Urothelium cell line (cell line): ENCODE results near the gene KCNMB1.

Experiments
- DNase-seq: peaks from one replicate; pipeline ENCODE4 v3.0.0; 2011; ENCODE audit warnings: low spot score, mixed read lengths
- FAIRE-seq: peaks from 2 replicates; lab custom pipeline; 2011; peaks lifted over from hg19 to GRCh38; lab: Jason Lieb, UNC

KCNMB1 gene, protein sequence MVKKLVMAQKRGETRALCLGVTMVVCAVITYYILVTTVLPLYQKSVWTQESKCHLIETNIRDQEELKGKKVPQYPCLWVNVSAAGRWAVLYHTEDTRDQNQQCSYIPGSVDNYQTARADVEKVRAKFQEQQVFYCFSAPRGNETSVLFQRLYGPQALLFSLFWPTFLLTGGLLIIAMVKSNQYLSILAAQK

DNA sequence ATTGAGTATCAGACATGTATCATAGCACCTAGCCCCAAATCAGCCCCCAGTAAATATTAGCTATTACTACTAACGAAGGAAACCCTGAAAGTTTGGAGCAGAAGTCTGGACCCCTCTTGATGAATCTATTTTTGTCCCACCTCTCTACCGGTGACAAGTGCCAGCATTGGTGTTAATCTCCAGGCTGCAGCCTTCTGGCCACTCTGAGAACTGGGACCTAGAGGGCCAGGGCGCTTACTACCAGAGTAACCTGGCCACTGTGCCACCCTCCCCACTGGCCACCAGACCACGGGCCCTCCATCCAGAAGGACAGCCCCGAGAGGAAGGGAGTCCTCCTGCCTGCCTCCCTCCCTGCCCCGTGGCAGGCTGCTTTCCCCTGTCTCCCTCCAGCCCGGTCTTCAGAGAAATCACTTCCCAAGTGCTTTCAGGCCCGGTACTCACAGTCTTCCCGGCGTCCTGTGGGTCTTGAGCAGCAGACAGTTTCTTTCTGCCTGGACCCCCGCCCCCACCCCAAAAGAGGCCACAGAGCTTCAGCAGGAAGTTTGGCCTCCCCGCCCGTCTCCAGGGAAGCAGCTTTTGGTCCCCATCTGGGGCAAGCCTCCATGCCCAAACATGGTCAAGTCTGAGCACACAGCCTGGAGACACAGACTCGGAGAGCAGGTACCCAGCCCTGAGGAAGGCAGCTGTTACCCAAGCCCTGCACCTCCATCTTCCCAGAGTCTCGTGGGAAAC lies at the start of gene KCNMB1:
TSS of gene KCNMB1 (minus strand) at position 550 of the 732 bp plus-strand sequence. CDS start 3,920 bp downstream, outside the sequence.
- FAIRE-seq (no peak), DNase-seq (no peak)

DNA sequence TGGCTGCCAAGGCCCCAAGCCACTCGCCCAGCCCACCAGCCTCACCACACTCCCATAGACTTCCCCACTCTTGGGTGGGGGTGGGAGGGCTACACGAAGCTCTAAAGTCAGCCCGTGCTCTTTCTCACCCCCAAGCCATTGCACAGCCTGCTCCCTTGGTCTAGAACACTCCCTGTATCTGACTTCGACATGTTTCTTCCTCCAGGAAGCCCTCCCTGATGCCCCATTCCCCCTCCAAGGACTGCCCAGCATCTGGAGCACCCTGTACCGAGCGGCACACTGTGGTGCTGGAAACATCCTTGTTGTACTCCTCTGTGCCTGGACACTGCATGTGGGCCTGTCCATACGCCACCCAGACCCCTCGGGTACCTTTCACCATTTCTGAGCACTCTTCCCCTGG lies 49.4 kb upstream of the KCNMB1 start:
- DNase-seq: no peak
- FAIRE-seq: no peak

DNA sequence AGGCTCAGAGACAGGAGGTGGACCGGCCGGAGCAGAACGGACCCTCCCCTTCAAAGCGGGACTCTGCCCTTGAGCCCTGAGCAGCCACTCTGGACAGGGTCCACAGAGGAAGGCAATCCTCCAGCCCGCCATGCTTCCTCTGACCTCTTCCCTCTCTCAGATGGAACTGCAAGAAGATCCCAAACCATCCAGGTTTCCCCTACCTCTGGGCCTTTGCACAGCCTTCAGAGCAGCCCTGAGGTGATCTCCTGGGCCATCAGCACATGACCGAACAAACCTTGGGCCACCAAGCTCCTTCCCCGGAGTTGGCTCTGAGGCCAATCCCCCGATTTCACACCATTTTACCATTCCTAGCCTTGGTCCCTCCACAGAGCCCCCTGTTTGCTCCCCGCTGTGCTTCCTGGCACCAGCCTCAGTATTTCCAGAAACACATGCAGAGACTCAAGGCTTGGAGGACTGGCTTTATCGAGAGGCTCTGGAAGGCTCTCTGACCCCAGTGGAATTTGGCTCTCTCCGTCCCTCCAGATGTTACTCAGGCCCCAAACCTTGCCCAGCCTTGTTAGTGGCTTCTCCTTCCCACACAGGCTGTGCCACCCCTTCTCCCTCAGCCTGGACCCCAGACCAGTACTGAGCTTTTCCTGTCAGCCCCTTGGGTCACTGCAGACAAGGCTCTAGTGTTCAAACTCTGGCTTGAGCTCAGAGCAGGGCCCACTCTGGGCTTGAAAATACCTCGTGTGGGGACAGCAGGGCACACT lies 48.6 kb upstream of the KCNMB1 start:
- FAIRE-seq (no peak), DNase-seq (no peak)

DNA sequence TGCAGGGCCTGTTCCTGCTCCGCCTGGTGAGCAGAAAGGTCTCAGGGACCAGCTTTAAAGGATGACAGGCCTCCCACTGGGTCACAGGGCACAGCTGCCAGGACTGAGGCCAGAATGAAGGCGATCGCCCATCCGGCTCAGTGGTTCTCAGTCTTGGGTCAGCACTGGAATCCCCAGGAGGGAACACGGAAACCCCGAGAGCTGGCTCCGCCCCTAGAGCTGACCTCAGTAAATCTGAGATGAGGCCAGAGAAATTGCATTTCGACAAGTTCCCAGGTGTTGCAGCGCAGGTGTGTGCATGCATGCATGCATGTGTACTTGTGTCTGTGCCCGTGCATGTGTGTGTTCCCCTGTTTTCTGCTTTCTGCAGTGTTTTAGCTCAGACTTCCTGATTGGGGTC lies 47.2 kb upstream of the KCNMB1 start:
- DNase-seq (no peak), FAIRE-seq (no peak)

DNA sequence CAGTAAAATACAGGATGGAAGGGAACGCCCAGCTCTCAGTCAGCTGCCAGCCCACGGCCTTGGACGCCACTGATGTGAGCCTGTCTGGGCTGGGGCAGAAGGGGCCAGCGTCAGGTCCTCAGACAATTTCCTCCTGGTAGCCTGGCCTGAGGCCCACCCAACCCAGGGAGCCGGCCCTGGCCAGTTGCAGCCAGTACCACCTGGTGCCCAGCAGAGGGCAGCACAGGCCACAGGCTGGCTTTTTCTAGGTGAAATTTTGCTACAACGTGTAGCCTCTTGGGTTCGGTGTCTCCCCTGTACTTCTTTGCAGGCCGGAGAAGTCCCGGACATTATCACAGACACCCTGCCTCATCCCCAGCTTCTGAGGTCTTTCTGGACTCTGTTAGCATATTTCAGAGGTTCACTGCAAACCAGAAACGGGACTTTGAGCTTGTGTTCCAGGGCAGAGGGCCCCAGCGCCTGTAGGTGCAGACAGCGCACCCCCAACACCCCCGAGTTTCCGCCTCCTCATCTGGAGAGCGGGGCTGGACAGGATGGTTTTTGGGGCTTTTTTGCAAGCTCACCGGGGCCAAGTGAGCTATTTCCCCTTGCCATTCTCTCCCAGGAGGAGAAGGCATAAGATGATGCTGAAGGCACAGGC lies 45.9 kb upstream of the KCNMB1 start:
- FAIRE-seq (peak; percentile 30), DNase-seq (peak; percentile 79)

DNA sequence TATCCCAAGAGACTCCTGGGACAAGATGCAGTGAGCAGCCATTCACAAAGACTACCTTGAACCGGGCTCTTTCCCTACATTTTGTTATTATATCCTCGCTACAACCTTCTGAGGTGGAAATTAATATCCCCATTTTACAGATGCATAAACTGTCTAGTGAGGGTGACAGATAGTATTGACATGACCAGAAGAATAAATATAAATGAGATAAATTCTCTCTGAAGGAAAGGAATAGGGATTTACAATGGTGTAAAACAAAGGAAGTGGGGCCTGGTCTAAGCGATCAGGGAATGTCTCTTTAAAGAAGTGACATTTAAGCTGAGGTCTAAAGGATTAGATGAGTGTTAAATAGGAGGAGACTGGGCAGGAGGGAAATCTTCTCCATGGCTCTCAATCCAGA lies 43.5 kb upstream of the KCNMB1 start:
- FAIRE-seq (no peak), DNase-seq (no peak)

DNA sequence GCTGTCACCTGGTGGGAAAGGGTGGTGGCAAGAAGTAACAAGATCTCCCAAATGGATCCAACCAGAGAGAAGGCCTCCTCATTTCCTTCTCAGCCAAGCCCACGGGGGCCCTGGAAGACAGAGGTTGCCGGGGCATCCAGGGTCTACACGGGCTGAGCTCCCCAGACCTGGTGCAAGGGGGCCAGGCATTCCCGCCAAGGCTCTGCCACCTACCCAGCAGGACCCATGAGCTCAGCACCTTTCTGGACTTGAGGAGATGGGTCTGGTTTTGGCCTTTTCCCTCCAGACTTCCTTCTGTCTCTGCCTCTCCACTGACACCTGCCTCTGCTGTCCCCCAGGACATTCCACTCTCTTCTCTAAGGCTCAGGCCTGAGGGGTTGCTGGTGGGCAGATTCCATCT lies 42.4 kb upstream of the KCNMB1 start:
- DNase-seq (no peak), FAIRE-seq (no peak)

DNA sequence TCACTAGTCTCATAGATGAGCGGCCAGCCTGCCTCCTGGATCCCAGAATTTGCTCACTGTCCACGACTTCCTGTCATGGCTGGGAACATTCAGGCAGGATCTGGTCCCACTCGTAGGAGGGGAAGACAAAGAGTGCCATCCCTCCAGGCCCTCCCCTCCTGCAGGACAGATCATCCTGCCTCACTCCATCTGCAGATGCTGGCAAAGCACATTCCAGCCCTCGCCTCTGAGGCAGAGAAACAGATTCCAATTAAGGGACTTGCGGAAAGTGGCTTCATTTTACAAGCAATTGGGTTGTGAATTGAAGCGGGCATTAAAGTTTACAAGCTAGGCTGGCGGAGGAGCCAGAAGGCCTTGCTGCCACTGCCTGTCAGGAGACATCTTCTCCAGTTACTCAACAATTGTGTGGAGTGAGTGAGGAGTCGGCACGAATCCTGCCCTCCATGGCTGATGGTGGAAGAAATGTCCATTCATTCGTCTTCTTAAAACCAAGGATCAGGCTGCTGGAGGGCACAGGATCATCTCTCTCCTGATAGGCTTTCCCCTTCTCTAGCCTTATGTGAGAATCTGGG lies 41.8 kb upstream of the KCNMB1 start:
- peak; percentile 35 for FAIRE-seq

DNA sequence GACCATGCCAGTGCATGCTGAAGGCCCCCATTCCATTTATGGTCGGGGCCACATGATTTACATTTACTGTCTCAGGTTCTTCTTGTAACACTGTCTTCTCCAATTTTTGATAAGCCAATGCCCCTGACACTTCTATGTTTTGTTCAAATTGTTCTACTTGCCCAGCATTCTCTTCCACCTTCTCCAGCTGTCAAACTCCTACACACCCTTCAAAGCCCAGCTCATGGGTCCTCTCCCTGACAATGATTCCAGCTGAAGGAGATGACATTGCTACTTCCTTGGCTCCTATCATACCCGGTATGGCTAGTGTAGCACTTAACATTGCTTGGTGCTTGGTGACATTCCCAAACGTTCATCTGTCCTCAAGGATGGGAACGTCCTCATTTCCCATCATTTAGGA lies 41.1 kb upstream of the KCNMB1 start:
- FAIRE-seq: no peak
- no peak for DNase-seq

More for the DNA sequence above, 41.8 kb upstream of the KCNMB1 start:
- no peak for DNase-seq

DNA sequence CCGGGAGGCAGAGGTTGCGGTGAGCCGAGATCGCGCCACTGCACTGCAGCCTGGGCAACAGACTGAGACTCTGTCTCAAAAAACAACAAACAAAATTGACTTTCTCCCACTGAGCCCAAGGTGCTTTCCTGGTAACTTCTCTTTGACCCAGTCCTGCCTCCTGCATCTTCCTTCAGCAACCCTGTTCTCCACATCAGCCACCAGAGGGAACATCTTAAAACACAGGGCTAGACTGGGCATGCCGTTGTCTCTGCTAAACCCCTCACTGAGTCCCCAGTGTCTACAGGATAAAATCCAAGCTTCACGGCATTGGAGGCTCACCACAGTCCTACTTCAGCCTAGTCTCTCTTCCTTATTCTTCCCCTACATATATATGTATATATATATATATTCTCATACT lies 39.8 kb upstream of the KCNMB1 start:
- DNase-seq (peak; percentile 39), FAIRE-seq (no peak)

DNA sequence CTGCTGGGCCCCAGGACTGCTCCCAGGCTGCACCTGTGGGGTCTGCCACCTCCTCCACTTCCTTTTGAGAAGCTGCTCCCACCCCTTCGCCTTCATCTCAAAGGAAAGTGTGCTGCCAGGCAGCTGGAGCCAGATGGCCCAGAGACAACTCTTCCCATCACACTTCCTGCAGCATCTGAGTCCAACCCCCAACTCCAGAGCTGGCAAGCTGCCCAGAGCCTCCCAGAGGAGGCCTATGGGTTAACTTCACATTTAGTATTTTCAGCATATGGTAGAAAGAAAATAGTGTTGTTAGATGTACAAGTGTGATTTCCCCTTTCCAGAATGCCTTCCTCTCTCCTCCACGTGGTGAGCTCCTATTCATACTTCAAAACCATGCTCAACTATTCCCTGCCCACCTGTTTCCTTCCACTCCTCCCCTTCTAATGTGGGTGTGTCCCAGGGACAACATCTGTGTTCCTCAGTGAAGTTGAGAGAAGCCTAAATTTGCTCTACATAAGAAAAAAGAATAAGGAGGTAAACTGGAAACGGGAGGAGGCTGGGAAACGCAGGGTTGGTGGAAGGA lies 38.6 kb upstream of the KCNMB1 start:
- DNase-seq: peak; percentile 17
- no peak for FAIRE-seq

DNA sequence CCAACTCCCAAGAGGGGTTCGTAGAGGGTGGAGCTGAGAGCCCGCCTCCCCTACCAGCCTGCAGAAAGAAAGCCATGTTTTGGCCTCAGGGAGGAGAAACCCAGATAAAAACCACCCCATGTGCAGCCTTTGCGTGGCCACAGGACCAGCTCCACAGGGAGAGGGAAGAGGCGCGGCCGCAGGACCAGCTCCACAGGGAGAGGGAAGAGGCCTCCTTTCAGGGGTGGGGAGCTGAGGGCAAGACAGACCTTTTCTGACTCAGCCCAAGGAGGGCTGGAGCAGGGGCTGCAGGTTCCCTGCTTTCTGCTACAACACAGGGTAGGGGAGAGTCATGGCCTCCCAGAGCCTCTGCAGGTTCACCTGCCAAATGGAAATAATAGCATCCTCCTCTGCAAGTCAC lies 37.6 kb upstream of the KCNMB1 start:
- FAIRE-seq: no peak
- DNase-seq: no peak

DNA sequence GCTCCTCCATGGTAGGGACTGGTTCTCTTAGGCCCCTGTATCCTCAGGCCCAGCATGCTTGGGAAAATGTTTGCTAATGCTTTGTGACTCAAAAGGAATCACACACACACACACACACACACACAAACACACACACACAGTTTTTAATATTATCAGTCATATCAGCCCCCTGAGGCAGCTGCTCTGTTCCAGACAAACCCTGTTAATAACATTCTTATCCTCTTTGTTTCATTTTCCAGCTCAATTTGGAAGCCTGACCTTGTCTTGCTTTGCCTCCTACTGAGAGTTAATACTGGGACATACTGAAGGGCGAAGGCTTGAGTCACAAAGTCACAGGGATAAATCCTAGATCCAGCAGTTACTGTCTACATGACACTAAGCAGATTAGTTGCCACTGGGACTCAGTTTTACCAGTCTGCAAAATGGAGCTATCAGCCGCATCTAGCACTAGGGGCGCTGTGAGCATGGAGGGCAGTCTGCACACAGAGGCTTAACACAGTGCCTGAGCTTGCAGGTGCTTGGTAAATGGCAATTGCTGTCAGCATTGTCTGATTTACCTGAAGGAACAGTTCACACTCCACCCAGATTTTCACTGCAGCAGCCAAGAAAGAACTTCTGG lies 37.1 kb upstream of the KCNMB1 start:
- no peak for FAIRE-seq
- DNase-seq: no peak

DNA sequence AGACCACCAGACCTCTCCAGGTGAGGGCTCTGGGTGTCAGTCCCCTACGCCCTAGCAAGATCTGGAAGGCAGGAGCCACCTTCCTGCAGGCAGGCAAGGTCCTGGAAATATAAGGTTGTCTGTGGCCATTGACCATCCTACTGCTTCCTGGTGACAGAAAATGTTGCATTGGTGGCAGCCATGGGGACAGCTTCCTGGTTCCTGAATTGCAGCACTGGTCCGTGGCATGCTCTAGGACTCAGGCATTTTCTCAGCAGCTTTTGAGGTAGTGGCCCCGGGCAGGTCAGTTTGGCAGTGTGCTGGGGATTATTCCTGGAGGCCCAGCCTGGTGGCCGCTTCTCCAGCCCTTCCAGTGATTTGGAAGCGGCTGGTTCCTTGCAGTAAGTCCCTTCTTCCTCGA lies 36.6 kb upstream of the KCNMB1 start:
- FAIRE-seq: no peak
- DNase-seq: no peak

DNA sequence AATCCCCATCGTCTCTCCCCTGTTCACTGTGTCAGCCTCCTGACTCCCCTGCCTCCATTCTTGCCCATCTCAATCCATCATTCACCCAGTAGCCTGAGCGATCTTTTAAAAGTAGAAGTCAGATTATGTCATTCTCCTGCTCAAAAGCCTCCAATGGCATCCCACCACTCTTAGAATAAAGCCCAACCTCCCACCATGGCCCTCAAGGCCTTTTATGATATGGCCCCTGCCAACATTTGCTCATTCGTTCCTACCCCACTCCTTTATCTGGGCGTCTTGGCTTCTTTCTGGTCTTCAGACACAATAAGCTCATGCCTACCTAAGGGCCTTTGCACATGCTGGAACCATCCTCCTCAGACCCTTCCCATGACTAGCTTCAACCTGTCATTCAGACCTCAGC lies 35.5 kb upstream of the KCNMB1 start:
- FAIRE-seq (no peak), DNase-seq (no peak)

DNA sequence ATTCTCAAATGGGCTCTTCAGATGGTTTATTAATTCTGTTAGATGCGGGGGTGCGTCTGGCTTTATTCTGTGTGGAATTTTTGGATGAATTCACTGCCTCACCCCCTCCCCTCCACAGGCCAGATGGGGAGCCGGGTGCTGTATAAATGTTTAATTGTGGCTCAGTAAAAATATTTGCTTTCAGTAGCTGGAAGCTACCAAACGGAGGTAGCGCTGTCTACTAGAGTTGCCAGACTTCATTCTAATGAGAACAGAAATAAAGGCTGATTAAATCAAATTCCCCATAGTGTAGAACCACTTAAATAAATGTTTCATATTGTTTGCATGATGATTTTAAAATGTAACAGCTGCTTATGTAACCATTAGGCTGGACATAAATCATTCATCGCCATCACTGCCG lies 34.5 kb upstream of the KCNMB1 start:
- FAIRE-seq (no peak), DNase-seq (no peak)

DNA sequence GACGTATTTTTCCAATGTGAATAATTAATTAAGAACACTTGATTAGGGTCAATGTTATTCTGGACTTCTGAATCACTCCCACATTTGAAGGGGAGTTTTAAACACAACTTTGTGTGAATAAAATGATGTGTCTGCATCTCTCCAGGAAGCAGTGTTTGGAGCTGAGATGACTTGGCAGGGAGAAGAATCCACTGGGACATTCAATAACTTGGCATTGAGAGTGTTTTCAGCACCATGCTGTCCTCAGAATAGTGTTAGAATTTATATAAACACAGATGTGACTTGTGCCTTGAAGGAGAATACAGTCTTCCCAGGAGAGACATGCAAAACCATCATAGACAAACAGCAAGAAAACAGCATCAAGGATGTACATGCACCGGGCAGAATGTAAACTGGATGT lies 32.7 kb upstream of the KCNMB1 start:
- no peak for FAIRE-seq
- DNase-seq: no peak

DNA sequence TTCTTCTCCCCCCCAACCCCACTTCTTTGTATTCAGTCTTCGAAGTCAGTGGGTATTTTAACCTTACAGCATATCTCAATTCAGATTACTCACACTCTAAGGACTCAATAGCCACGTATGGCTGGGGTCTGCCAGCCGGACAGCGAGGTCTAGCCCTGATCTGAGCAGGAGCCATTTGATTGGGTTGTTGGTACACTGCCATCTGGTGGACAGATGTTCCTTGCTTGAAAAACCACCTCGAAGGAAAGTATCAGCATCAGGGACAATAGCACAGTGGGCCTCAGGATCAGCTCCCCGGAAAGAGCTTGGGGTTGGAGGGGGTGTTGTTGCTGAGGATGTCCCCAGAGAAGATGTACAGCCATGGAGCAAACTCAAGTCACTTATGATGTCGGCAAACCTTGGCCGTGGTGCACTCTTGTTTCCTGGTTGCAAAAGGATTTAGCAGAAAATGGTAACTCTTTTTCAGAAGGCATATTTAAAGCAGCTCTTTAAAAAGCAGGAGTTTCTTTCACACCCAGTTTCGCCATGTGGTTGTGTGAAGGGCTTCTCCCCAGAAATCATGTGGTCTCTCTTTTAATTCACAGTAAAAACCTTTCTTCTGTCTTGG lies 31.7 kb upstream of the KCNMB1 start:
- peak; percentile 79 for DNase-seq
- peak; percentile 87 for FAIRE-seq

DNA sequence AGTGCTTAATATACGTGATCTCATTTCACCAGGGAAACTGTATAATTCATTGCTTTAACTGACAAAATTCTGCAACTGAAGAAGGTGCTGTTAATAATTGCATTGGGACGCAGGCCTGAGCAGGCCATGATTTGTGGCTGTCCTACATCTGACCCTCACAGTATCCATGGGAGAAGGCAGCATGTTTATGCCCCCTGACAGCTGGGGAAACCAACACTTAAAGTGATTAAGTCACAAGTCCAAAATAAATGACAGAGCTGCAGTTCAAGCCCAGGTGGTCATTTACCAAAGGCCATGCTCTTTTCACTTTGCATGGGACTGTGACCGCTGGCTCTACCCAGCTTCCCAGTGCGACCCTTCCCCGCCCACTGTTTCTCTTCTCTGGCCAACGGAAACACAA lies 30.5 kb upstream of the KCNMB1 start:
- no peak for DNase-seq
- no peak for FAIRE-seq

DNA sequence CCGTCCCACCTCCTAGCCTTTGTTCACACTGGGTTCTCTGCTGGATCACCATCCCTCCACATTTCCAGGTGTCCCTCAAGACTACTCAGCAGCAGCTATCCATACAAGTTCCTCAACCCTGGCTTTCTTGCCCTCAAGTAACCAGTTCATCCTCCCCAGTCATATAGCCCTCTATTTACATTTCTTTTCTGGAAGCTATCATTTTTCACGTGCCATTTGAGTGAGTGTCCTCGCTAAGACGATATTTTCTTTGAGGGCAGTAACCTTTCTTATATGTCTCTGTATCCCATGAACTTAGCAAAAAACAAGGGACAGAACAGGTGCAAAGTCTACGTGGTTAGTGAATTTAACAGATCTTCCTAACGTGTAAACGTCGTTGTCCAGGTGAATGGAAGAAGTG lies 29.6 kb upstream of the KCNMB1 start:
- no peak for FAIRE-seq

More for the DNA sequence above, 29.6 kb upstream of the KCNMB1 start:
- no peak for DNase-seq
